ENCODE measurements around the gene RAD51B.

Gene RAD51B

GRCh38 chr14:68719634-68720384, 900.2 kb downstream of the RAD51B start:
- no peak for DNase-seq (ENCODE audit: low read depth in 2 of 2)

- no peak for DNase-seq (ENCODE audit: low read depth in 2 of 2)
Measured at GRCh38 chr14:68722186-68722585, 902.6 kb downstream of the RAD51B start.

GRCh38 chr14:68722968-68723566, 903.5 kb downstream of the RAD51B start:
- no peak for DNase-seq (ENCODE audit: low read depth in 2 of 2)

GRCh38 chr14:68723808-68724268, 904.3 kb downstream of the RAD51B start:
- DNase-seq (ENCODE audit: low read depth in 2 of 2): no peak

DNA sequence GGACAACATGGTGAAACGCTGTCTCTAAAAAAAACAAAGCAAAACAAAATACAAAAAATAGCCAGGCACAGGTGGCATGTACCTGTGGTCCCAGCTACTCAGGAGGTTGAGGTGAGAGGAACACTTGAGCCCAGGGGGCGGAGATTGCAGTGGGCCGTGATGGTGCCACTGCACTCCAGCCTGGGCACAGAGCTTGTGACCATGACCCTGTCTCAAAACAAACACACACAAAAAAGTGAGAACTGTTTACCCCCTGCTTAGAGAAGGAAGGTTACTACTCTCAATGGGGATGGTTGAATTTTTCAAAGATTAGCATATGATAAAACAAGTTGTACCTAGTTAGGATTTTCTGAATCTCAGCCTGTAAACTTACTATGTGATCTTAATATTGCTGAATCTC, 905.3 kb downstream of the RAD51B start:
- no peak for DNase-seq (ENCODE audit: low read depth in 2 of 2)

DNA sequence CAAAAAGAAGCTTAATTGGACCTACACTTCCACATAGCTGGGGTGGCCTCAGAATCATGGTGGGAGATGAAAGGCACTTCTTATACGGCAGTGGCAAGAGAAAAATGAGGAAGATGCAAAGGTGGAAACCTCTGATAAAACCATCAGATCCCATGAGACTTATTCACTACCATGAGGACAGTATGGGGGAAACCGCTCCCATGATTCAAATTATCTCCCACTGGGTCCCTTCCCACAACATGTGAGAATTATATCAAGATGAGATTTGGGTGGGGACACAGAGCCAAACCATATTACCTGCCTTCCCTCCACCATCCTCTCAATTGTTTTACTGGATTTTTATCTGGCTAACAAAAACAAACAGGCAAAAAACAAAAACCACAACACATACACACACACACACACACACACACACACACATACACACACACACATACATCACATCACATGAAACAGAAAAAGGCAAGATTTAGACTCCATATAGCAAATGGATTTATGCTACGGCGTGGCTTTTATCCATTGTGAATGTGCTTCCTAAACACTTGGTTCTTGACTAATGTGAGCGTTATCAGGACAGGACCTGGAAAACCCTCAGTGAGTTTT, 906.6 kb downstream of the RAD51B start:
- DNase-seq (ENCODE audit: low read depth in 2 of 2): no peak

GRCh38 chr14:68727315-68728047, 907.9 kb downstream of the RAD51B start:
- DNase-seq (ENCODE audit: low read depth in 2 of 2): no peak

DNA sequence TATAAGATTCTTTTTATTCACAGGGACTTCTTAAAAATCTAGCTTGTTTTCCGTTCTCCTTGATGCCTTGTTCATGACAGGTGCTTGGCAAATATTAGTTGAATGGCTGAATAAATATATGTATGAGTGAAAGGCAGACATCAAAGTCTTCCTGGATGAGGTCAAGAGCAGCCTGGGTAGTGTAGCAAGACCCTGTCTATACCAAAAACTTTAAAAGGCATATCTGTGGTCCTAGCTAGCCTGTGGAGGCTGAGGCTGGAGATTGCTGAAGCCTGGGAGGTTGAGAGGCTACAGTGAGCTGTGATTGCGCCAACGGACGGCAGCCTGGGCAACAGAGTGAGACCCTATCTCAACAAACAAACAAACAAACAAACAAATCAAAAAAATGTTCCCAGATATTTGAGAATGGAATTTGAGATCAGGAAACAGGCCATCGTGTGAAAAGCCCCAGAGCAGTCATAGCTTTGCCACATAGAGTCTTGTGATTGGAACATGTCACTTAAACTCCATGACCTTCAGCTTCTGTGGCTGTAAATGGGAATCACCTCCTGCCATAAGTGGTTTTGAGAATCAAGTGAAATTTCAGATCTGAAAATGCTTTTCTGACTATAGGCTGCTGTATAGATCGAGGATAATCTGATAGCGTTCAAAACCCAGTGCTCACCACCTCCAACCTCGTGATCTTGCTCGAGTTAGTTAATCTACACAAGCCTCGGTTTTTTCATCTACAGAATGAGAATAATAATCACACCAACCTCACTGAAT, 908.9 kb downstream of the RAD51B start:
- no peak for DNase-seq (ENCODE audit: low read depth in 2 of 2)

DNA sequence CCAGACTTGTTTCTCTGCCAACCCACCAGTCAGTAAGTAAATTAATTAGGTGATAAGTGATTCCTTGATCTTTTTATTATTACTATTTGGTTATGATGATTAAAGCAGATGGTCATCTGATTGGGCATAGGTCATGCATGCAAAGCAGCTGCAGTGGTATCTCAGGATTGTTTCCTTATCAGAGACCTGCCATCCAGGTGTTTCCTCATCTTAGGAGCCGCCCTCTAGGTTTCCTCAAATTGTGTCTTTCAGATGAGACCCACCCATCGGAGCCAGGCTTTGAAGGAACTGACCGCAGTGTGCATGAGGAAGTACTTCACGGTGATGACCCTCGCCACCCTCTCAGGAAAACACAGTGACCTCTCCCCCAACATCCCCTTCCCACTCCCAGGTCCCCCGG, 910.0 kb downstream of the RAD51B start:
- DNase-seq (ENCODE audit: low read depth in 2 of 2): no peak

DNA sequence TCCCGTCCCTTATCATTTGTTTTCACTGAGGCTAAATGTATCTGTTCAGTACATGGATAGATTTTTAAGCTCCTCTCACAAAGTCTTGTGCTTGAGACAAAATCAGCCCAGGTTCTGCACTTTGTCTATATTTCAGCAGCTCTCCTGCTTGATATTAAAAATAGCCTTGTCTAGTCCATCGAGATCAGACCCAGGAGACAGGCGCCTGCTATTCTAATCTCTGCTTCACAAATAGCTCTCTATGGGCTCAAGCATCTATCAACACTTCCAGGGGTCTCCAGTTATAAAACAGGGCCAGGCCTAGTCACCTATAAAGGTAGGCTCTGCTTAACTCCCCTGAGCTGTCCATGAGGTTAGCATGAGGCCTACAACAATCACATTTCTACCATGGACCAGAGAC, 910.8 kb downstream of the RAD51B start:
- no peak for DNase-seq (ENCODE audit: low read depth in 2 of 2)

DNA sequence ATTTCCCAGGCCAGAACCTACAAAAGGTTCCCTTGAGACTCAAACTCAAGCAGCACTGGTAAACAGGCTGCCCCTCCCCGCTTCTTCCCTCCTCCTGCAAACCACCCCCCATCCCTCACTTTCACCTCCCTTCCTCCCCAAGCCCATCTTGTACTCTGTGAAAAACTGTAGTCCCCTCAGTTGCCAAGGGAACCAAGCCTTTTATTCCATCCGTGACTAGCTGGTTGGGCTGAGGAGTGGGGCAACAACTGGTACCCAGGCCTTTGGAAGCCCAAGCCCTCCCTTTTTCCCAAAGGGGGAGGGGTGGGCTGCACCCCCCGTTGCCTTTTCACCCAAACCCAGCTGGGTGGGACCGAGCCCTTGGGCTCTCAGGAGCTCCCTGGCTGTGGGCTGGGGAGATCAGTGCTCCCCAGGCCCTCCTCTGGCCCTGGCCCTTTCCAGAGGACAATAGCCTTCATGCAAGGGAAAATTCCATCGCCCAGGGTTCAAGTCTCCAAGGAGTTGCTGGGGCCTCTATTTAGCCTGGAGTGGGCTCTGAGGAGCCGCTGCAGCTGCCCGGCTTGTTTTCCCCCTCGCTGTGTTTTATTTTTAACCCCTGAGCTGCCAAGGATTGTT, 911.3 kb downstream of the RAD51B start:
- DNase-seq (ENCODE audit: low read depth in 2 of 2): no peak

DNA sequence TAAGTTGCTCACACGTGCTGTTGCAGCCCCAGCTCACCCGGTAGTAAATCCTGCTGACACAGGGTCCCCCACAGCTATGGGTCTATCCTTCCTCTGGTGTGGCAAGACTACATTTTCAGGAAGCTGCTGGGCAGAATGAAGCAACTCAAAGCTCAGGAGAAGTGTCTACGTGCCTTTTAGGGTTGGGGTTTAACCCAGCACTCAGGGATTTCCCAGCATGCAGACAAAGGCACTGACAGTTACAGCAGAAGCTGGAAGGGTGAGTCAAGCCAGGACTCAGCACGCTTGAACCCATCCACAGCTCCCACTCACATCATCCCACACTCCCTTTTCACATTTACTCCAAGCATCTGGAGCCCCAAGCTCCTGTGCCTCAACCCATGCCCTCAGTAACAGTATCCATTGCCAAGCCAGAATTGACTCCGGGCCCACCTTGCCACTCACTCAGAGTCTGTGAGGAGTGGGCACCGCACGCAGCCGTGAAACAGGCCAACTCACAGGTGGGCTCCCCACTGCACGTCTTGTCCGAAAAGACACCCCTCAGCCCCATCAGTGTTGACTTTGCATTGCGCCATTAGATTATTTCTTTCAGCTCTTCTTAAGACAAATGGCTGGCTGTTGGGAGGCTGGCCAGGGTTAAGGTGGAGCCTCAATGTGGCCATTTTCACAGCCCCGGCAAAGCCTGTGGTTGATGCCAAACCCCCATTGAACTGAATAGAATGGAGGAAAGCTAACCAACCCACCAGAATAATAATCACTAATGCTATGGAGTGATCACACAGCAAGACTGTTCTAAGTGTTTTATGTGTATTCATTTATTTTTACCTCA, 913.7 kb downstream of the RAD51B start:
- no peak for DNase-seq (ENCODE audit: low read depth in 2 of 2)

DNA sequence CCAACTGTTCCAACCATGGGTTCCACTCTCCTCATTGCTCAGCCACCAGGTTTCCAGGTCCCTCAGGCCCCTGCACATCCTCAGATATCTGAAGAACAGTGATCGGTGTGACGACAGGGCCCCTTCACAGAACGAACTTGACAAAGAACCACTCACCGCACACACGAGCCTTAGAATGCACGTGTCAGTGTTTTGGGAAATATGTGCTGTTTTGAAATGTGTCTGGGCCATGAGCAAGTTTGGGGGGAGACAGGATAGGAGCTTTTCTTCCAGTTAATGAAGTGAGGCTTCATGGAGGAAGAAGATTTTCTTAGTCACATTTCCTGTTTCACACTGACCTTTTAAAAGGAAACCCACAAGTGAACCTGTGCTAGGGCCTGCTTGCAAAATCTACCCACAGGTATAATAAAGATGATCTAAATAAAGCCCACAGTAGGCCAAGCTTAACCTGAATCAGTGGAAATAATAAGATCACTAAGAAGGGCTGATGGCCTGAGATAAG, 914.7 kb downstream of the RAD51B start:
- peak; percentile 32 to 33 for DNase-seq (ENCODE audit: low read depth in 2 of 2)

DNA sequence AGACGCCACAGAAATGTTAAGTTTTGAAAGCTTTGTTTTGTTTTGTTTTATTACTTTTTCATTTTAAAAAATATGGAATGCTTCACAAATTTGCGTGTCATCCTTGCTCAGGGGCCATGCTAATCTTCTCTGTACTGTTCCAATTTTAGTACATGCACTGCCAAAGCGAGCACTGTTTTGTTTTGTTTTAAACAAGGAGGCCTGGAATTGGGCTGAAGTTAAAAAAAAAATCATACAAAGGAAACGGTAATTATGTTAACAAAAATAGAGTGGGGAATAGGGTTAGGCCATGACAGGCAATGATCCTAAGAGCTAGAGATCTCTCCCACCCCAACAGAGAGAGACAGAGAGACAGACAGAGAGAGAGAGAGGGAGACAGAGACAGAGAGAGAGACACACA, 916.3 kb downstream of the RAD51B start:
- DNase-seq (ENCODE audit: low read depth in 2 of 2): no peak

DNA sequence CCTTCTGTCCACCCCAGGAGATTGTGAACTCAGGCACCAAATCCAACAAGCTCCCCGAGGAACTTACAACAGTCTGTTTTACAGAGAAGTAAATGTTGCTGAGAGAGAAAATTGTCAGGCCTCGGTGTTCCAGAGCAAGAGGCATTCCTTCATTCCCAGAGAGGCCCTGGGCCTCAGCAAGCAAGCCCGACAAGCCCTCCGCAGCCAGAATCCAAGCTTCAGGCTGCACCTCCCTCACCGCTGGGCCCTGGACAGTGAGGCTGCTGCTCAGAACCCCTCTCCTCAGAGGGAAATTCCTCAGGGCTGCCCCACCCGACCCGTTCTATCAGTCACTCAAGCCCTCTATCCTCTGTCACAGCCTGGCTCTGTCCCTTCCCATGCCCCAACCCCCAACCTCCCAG, 916.9 kb downstream of the RAD51B start:
- DNase-seq (ENCODE audit: low read depth in 2 of 2): no peak

DNA sequence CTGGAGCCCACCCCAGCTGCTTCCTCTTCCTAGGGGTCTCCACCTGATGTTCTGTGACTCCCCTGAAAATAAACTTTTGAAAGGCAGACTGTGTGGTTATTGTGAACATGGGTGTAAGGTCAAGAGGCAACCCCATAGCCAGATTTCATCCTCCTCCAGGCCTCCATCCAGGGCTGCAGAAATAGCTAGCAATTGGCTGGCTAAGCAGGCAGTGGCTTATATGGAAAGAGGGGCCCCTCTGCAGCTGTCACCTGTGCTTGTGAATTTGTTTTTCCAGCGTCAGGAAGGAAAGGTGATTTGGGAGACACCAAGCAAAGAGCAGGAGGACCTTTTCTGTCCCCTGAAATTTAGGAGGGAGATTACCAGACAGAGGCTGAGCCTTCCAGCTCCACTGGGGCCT, 917.5 kb downstream of the RAD51B start:
- no peak for DNase-seq (ENCODE audit: low read depth in 2 of 2)

DNA sequence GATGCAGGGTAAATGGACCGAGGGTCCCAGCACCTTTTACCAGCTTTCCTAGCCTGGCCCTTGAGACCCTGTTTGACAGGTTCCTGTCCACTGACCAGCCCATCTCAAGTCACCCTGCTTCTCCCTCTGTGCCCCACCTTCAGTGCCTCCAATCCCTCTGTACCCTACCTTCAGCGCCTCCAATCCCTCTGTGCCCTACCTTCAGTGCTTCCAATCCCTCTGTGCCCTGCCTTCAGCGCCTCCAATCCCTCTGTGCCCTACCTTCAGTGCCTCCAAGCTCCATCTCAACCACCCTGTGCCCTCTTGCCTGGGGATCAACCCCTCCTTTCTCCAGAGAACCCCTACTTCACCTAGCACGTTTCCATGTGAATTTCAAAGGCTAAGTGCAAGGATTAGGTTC, 919.0 kb downstream of the RAD51B start:
- no peak for DNase-seq (ENCODE audit: low read depth in 2 of 2)

DNA sequence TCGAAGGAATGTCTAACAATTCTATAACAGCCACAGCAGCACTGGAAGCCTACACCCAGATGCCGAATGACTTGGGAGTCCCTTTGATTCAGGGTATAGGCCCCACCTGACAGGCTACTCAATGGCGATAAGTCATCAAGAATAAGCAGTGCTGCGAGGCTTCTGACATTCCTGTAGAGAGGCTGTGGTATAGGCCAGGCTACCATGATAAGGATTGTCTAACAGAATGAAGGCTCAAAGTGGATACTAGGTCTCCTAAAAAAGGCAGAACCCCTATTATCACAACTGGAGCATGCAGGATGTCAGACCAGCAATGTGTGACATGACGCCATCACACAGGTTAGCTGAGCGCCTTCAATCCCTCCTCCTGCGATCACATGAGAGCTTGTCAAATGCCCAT, 920.1 kb downstream of the RAD51B start:
- DNase-seq (ENCODE audit: low read depth in 2 of 2): no peak

DNA sequence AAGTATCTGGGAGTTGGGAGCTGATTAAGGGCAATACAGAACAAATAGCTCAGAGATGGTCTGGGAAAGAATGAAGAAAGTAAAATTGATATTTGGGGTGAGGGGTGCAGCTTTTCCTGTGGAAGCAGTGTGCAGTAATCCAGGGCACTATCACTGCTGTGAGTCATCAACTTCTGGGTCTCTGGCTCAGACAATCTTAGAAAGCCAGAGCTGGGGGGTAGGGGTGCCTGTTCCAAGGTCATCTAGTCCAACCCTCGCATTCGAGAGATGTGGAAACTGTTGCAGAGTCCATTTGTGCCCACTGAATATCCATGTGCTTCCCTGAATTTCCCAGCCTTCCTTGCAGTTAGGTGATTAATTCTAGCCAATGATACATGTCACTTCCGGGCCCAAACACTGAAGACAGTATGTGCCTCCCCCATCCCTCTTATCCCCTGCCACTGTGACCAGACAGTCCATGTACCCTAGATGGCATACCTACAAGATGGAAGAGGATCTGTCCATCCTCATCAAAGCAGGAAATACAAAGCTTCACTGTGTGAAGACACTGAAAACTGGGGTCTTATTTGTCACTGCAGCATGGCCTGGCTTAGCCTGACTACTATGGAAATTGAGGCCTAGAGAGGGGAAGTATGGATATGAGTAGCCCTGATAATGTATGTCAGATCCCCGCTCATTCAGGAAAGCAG, 921.4 kb downstream of the RAD51B start:
- no peak for DNase-seq (ENCODE audit: low read depth in 2 of 2)

GRCh38 chr14:68741477-68741791, 921.9 kb downstream of the RAD51B start:
- DNase-seq (ENCODE audit: low read depth in 2 of 2): no peak
